Muscle of back (tissue), 11 donors: ENCODE results near the gene USH1C. TPM values are rescaled to one million over a fixed set of nuclear protein-coding genes. Genes with fewer than 3 reads are reported as not detected.

Source experiments
- DNase-seq, 3 donors: peaks; one replicate each; pipeline versions ENCODE4 v3.0.0 to v3.0.0-alpha.2; 2013
- polyA plus RNA-seq, 10 donors: library from polyadenylated mRNA; unstranded; fragments of 120-200 nt; gene quantifications; one replicate each; pipeline ENCODE4 v1.2.1, GENCODE V29; 2013; ENCODE audit not compliant: insufficient read length in 10 of 10

Gene USH1C
- polyA plus RNA-seq, 10 donors = 0.10 to 2.0 (median 0.39) TPM; not detected in 3

- DNase-seq = no peak
Observed at GRCh38 chr11:17571431-17572358, 27.5 kb upstream of the USH1C start.

GRCh38 chr11:17570034-17570433 is 25.8 kb upstream of the USH1C start:
- no peak for DNase-seq

- no peak for DNase-seq
Observed at GRCh38 chr11:17568944-17569343, 24.7 kb upstream of the USH1C start.

- no peak for DNase-seq
Observed at GRCh38 chr11:17564687-17565042, 20.4 kb upstream of the USH1C start.

- DNase-seq = no peak
Observed at GRCh38 chr11:17563961-17564686, 19.9 kb upstream of the USH1C start.

GRCh38 chr11:17563231-17563646 is 19.0 kb upstream of the USH1C start:
- no peak for DNase-seq

GRCh38 chr11:17561526-17561925 is 17.3 kb upstream of the USH1C start:
- no peak for DNase-seq

GRCh38 chr11:17561111-17561415 is 16.8 kb upstream of the USH1C start:
- DNase-seq = no peak

GRCh38 chr11:17560281-17561110 is 16.3 kb upstream of the USH1C start:
- DNase-seq = no peak

- DNase-seq = no peak
Observed at GRCh38 chr11:17559341-17560087, 15.3 kb upstream of the USH1C start.

- DNase-seq = no peak
Observed at GRCh38 chr11:17558916-17559315, 14.7 kb upstream of the USH1C start.

GRCh38 chr11:17558025-17558780 is 14.0 kb upstream of the USH1C start:
- DNase-seq = no peak

GRCh38 chr11:17556999-17557398 is 12.8 kb upstream of the USH1C start:
- DNase-seq = no peak

GRCh38 chr11:17554487-17554886 is 10.3 kb upstream of the USH1C start:
- no peak for DNase-seq

GRCh38 chr11:17553249-17553546 is 9.0 kb upstream of the USH1C start:
- no peak for DNase-seq

- DNase-seq = no peak
Observed at GRCh38 chr11:17552392-17553248, 8.4 kb upstream of the USH1C start.

GRCh38 chr11:17552041-17552355 is 7.8 kb upstream of the USH1C start:
- DNase-seq = no peak

- no peak for DNase-seq
Observed at GRCh38 chr11:17551347-17552040, 7.3 kb upstream of the USH1C start.
